IPS-NIHi7 (cell line): ENCODE results near the gene PRKCE.
"Not testable (repeated sequence)": the region's sequence is repeated elsewhere in the genome, so short reads cannot be mapped to it uniquely, and the experiment has no call there.

Experiments
- DNase-seq: peaks from one replicate; pipeline ENCODE4 v3.0.0; 2012; ENCODE audit warnings: mixed read lengths; ENCODE audit errors: extremely low spot score

PRKCE gene

DNA sequence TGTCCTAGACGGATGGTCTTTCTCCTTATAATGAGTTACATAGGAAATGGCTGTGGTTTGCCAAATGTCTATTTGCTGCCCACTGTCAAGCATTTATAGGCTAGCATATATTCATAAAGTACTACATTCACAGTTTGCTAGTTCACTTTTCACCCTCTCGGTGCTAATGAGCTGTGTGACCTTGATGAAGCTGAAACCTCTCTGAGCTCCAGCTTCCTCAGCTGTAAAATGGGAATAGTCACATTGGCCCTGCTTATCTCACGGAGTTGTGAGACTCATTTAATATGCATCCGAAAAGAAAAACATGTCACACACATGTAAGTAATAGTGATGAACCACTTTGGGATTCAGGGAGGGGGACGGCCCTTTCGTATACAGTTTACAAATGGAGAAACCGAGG lies 17.0 kb downstream of the PRKCE start:
- DNase-seq, result no peak

- DNase-seq, result no peak
Observed at GRCh38 chr2:45669032-45669486, 17.6 kb downstream of the PRKCE start.

DNA sequence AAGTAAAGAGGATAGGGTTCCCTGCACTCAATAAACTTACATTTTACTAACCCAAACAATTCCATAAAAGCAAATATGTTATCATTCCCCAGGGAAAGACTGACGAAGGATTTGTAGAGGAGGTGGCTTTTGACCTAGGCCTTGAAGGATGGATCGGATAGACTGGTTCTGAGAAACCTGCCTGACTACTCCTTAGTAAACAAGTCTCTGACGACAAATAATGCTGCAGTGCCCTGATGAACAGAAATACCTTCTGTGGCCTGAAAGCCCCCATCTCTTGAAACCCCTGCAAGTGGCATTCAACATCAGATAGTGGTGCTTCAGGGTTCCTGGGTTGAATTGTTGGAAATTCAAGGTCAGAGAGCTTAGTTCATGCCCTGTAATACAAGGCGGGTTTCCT lies 19.2 kb downstream of the PRKCE start:
- DNase-seq, result no peak

GRCh38 chr2:45672138-45672537 lies 20.7 kb downstream of the PRKCE start:
- no peak for DNase-seq

- no peak for DNase-seq
Observed at GRCh38 chr2:45674035-45674816, 22.8 kb downstream of the PRKCE start.

DNA sequence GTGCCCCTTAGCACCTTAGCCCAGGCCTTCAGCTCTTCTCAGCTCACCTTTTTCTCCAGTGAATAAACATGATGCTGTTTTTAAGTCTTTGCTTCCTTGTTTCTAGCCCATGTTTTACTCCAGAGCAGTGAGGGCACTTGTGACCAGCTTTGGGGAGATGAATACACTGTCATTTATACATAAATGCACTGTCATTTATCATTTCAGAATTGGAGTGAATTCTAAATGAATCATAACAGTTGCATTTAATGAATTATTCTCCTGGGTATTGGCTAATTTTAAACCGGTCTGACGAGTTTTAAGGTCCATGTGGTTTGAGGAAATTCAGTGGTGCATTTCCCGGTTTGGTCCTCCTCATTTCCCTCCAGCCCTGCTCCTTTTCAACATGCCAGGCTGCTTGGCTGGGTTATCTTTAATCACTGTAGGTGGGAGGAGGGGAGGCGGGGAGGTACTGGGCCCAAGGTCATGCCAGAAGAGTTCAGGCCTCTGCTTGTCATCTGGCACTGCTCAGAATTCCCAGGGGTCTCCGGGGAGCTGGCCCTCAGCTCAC lies 23.9 kb downstream of the PRKCE start:
- no peak for DNase-seq

- DNase-seq, result no peak
Observed at GRCh38 chr2:45676088-45676487, 24.6 kb downstream of the PRKCE start.

DNA sequence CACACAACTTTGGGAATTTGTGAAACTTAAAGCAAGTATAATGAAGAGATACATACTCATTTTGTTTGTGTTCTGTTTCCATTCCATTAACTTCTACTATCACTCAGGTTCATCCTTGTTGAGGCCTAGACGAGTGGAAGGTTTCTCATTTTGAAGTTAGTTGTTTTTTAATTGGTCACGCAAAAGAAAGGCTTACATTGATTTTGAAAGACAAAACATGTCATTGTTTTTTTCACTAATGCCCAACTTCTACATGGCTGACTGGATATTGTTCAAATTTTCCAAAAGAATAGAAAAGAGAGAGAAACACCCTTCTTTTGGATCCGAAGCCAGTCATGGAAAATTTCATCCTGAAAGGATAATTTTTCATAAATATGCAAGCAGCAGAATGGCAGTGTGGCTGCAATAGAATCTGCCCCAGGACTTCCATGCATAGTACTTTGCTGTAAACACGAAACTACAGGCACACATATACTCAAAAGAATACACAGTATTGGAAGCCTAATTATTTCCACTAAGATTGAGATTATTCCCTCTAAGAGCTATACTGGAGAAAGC lies 27.4 kb downstream of the PRKCE start:
- DNase-seq, result no peak

DNA sequence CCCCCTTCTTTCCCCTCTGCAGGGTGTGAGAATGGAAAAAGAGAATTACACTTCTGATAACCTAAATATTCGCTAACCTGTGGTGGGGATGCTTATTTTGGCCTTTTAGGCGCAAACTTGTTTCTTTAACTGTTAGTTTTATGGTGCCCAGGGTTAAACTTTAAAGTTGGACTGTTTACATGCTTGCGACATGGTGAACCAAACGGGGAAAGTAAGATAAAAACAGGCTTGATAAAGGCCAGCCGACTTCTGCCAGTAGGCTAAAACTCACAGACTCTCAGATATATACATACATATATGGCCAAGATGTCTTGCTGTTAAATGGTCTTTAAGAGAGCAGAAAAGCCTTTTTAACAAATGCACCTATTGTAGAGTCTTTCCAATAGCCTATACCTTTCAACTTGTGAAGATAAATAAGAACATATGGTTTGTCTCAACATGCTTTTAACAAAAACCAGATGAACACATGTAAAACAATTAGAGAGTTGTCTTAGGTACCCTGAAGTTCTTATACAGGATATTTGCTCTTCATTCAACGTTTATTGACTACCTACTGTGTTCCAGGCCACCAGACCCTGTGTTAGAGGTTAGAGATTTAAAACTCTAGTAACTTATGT lies 29.0 kb downstream of the PRKCE start:
- DNase-seq, result no peak

- no peak for DNase-seq
Observed at GRCh38 chr2:45681675-45682074, 30.2 kb downstream of the PRKCE start.

- no peak for DNase-seq
Observed at GRCh38 chr2:45683292-45683691, 31.8 kb downstream of the PRKCE start.

DNA sequence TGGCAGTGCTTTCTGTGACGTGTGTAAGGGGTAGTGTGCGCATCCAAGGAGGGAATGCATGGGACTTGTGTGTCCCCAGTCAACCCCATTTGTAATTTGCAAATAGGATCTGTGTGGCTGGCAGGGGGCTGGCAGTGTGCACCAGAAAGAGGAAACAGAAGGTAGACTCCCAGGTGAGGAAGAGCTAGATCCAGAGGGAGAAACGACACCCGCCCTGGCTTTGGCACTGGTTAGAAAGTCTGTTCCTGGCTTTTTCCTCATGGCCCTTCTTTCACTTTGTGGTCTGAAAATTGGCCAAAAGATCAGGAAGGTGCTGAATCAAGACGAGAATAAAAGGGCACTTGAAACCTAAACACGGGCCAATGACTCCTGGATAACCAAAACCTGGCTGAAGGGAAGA lies 33.3 kb downstream of the PRKCE start:
- DNase-seq, result no peak

DNA sequence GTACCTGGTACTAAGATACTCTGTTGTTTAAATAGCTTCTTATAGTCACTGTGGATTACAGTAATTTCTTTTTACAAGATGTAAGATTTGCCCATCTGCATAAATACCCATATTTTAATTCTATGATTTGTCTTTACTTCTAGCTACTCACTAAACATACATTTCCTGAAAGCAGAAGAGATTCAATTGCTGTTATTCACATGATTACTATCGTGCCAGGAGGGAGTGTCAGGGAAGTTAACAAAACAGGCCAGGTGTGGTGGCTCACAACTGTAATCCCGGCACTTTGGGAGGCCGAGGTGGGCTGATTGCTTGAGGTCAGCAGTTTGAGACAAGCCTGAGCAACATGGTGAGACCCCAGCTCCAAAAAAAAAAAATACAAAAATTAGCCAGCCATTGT lies 33.8 kb downstream of the PRKCE start:
- no peak for DNase-seq

DNA sequence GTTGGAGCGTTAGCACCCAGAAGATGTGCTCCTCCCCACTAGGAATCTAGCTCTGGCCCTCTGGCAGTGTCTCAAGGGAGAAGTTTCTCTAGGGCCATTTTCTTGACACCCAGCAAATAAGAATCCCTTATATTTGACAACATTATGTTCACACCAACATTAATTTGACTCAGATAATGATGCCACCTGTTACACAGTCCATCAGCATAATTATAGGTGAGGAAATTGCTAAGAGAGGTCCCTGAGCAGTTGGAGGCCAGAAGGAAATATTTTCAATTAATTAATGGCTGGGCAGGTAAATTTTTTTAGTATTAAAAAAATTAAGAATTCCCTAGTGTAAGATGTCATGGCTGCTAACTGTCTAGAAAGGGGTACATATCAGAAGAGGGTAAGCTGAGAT lies 36.5 kb downstream of the PRKCE start:
- no peak for DNase-seq

GRCh38 chr2:45688479-45689298 lies 37.2 kb downstream of the PRKCE start:
- DNase-seq, result no peak

DNA sequence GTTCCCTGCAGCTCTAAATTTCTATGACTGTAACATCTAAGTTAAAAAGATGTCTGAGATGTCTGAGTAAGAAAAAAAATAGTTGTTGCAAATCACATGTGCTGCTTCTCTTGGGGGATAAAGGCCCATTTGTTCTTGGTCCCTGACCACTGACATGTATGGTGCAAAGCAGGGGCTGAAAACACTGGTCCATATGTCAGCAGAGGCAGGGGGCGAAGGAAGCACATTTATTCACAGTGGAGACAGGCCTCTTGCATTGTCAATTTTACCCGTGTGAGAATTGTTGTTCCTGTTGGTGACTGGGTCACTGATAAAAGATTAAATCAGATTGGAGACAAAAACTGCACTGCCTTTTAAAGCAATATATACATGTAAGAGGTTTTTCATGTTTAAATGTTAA lies 38.8 kb downstream of the PRKCE start:
- DNase-seq, result no peak

GRCh38 chr2:45691171-45691999 lies 39.9 kb downstream of the PRKCE start:
- no peak for DNase-seq

GRCh38 chr2:45692566-45692965 lies 41.1 kb downstream of the PRKCE start:
- DNase-seq, result no peak

DNA sequence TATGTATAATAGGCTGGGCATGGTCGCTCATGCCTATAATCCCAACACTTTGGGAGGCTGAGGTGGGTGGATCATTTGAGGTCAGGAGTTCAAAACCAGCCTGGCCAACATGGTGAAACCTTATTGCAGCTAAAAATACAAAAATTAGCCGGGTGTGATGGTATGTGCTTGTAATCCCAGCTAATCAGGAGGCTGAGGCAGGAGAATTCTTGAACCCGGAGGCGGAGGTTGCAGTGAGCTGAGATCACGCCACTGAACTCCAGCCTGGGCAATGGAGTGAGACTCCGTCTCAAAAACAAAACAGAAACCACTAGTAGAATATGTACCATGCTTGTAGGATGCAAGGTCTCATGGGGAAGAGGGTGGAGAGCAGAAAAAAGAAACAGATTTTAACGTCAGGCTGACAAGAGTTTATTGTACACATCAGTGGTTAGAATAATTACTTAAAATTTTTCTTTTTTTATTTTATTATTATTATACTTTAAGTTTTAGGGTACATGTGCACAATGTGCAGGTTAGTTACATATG lies 44.1 kb downstream of the PRKCE start:
- not testable (repeated sequence) for DNase-seq

DNA sequence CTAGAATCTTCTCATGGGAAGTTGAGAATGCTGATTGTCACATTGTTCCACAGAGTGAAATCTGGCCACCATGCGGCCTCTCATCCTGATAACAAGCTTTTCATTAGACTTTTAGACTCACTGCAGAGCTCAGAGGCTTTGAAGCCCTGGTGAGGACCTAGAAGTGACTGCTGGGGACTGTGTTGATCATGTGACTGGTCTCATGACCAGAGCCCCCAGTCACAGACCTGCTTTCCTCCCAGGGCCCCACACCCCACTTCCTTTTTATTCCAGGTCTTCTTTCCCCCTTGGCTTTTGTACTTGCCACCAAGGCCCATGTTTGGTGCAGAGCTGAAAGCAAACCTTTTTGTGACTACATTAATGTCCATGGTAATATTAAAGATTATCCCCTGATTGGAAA lies 45.2 kb downstream of the PRKCE start:
- DNase-seq, result no peak

GRCh38 chr2:45697190-45697589 lies 45.7 kb downstream of the PRKCE start:
- no peak for DNase-seq
